Common myeloid progenitor, CD34-positive (primary cell): ENCODE measurements around the gene CDH1.

Experiments used
- CTCF ChIA-PET: fragments of 350-600 bp; sonication (Branson Sonifier 250); formaldehyde crosslinking; loops from one replicate; lab custom pipeline; 2021; ENCODE audit warnings: antibody characterized with exemption; lab: Charles Lee
- POLR2A ChIA-PET: fragments of 350-600 bp; sonication (Branson Sonifier 250); formaldehyde crosslinking; loops from one replicate; lab custom pipeline; 2021; ENCODE audit warnings: antibody characterized with exemption; lab: Charles Lee
- DNase-seq, 3 donors: peaks; one replicate each; pipeline versions ENCODE4 v3.0.0 to v3.0.0-alpha.2; 2013
- H3K27ac ChIP-seq, 2 experiments: 1 replicate in 1 of 2; 2 replicates in 1 of 2; pipeline ENCODE4 v1.7.0; 2013; ENCODE audit warnings: inconsistent platforms in 2 of 2, low read length in 2 of 2, mild to moderate bottlenecking in 2 of 2, low read depth in 1 of 2, moderate library complexity in 1 of 2; ENCODE audit not compliant: severe bottlenecking in 2 of 2, insufficient read depth in 1 of 2, poor library complexity in 1 of 2
- H3K27me3 ChIP-seq, 5 experiments: replicated peaks in 2 of 5; 1 replicate in 3 of 5; 2 replicates in 2 of 5; pipeline versions ENCODE4 v1.6.1 to v1.7.0; 2013; ENCODE audit warnings: low read length in 4 of 5, mild to moderate bottlenecking in 2 of 5, moderate library complexity in 2 of 5, inconsistent platforms in 1 of 5; ENCODE audit not compliant: insufficient read depth in 5 of 5, control insufficient read depth in 4 of 5
- H3K36me3 ChIP-seq, 4 experiments: 1 replicate in 2 of 4; 2 replicates in 2 of 4; pipeline versions ENCODE4 v1.6.1 to v1.7.0; 2013; ENCODE audit warnings: low read length in 3 of 4, control low read depth in 1 of 4, mild to moderate bottlenecking in 1 of 4; ENCODE audit not compliant: control insufficient read depth in 4 of 4, insufficient read depth in 4 of 4
- H3K4me1 ChIP-seq, 4 experiments: 1 replicate in 3 of 4; 2 replicates in 1 of 4; pipeline versions ENCODE4 v1.6.1 to v1.7.1; 2013; ENCODE audit warnings: low read length in 3 of 4, mild to moderate bottlenecking in 3 of 4, control low read depth in 1 of 4, inconsistent platforms in 1 of 4, moderate library complexity in 1 of 4; ENCODE audit not compliant: control insufficient read depth in 4 of 4, insufficient read depth in 4 of 4; ENCODE audit errors: control extremely low read depth in 1 of 4
- H3K4me3 ChIP-seq, 7 experiments: 1 replicate in 4 of 7; 2 replicates in 3 of 7; pipeline versions ENCODE4 v1.5.1 to v1.7.0; 2013; ENCODE audit warnings: mild to moderate bottlenecking in 7 of 7, low read length in 6 of 7, moderate library complexity in 6 of 7, inconsistent platforms in 2 of 7, low read depth in 2 of 7, control low read depth in 1 of 7; ENCODE audit not compliant: insufficient read depth in 4 of 7, control insufficient read depth in 1 of 7; ENCODE audit errors: extremely low read depth in 1 of 7
- H3K9me3 ChIP-seq, 5 experiments: 1 replicate in 4 of 5; 2 replicates in 1 of 5; pipeline versions ENCODE4 v1.6.1 to v1.7.1; 2013; ENCODE audit warnings: low read length in 4 of 5, mild to moderate bottlenecking in 2 of 5, inconsistent platforms in 1 of 5, low read depth in 1 of 5, moderate library complexity in 1 of 5; ENCODE audit not compliant: control insufficient read depth in 4 of 5, insufficient read depth in 2 of 5; ENCODE audit errors: control extremely low read depth in 1 of 5
- WGBS: methylation state at CpG from one replicate; pipeline ENCODE4 v1.1.5; 2013; ENCODE audit not compliant: insufficient coverage; 5-methylcytosine and 5-hydroxymethylcytosine counted together

CDH1 gene

GRCh38 chr16:68731637-68732036 is 5.5 kb upstream of the CDH1 start:
- no peaks in the 10 kb centered on the region for H3K36me3 ChIP-seq
- H3K9me3 ChIP-seq, result peaks cover 0 to 3% (median 0%) of the 10 kb centered on the region in 5 experiments
- no peak overlapping the region for H3K4me3 ChIP-seq
- ChIA-PET POLR2A (no interaction called here), CTCF (no interaction called here)
- DNase-seq, result no peak
- H3K27me3 ChIP-seq, result peaks cover 0 to 21% (median 7%) of the 10 kb centered on the region in 5 experiments
- no CpG with 5 or more reads among the region's 3 CpGs for WGBS
- no peaks in the 10 kb centered on the region for H3K4me1 ChIP-seq
- no peak overlapping the region for H3K27ac ChIP-seq

GRCh38 chr16:68732042-68732680 is 4.9 kb upstream of the CDH1 start:
- peaks cover 0 to 26% (median 11%) of the 10 kb centered on the region in 5 experiments for H3K27me3 ChIP-seq
- H3K4me1 ChIP-seq, result peaks cover 0 to 4% (median under 1%) of the 10 kb centered on the region in 4 experiments
- no peaks in the 10 kb centered on the region for H3K36me3 ChIP-seq
- H3K27ac ChIP-seq, result no peak overlapping the region
- H3K9me3 ChIP-seq, result peaks cover 0 to 5% (median 0%) of the 10 kb centered on the region in 5 experiments
- POLR2A ChIA-PET, result interaction anchor here (0.6 kb wide), 1 partner anchor 79 kb away, joined by 3 read pairs; no protein-coding TSS in a partner anchor
- CTCF ChIA-PET, result interaction anchor here (0.8 kb wide), 1 partner anchor 11 kb away, joined by 4 read pairs; no protein-coding TSS in a partner anchor
- WGBS, result 75% methylated on average over 7 of the region's 8 CpGs
- H3K4me3 ChIP-seq, result no peak overlapping the region
- DNase-seq, result no peak

- peaks cover 0 to 5% (median 0%) of the 10 kb centered on the region in 5 experiments for H3K9me3 ChIP-seq
- ChIA-PET CTCF (interaction anchor here (0.8 kb wide), 1 partner anchor 10 kb away, joined by 4 read pairs; no protein-coding TSS in a partner anchor), POLR2A (interaction anchor here (0.6 kb wide), 1 partner anchor 79 kb away, joined by 3 read pairs; no protein-coding TSS in a partner anchor)
- no peaks in the 10 kb centered on the region for H3K36me3 ChIP-seq
- no peak overlapping the region for H3K4me3 ChIP-seq
- H3K4me1 ChIP-seq, result peaks cover 0 to 11% (median 4%) of the 10 kb centered on the region in 4 experiments
- 100% methylated on average over 2 of the region's 4 CpGs for WGBS
- no peak overlapping the region for H3K27ac ChIP-seq
- H3K27me3 ChIP-seq, result peaks cover 0 to 33% (median 11%) of the 10 kb centered on the region in 5 experiments
- DNase-seq, result no peak
Measured at GRCh38 chr16:68732741-68733399, 4.2 kb upstream of the CDH1 start.

GRCh38 chr16:68733570-68733969 is 3.5 kb upstream of the CDH1 start:
- POLR2A ChIA-PET, result no interaction called here
- Histone ChIP-seq H3K27ac (no peak overlapping the region), H3K36me3 (no peaks in the 10 kb centered on the region), H3K4me1 (peaks cover 0 to 13% (median 6%) of the 10 kb centered on the region in 4 experiments), H3K27me3 (peaks cover 0 to 40% (median 16%) of the 10 kb centered on the region in 5 experiments), H3K9me3 (peaks cover 0 to 5% (median 0%) of the 10 kb centered on the region in 5 experiments), H3K4me3 (no peak overlapping the region)
- DNase-seq, result no peak
- 100% methylated on average over 7 of the region's 9 CpGs for WGBS
- CTCF ChIA-PET, result no interaction called here

- DNase-seq, result no peak
- WGBS, result no CpG with 5 or more reads among the region's 2 CpGs
- ChIA-PET CTCF (interaction anchor here (1.5 kb wide), 1 partner anchor 62 kb away, joined by 5 read pairs; no protein-coding TSS in a partner anchor), POLR2A (no interaction called here)
- Histone ChIP-seq H3K4me1 (peaks cover 0 to 13% (median 6%) of the 10 kb centered on the region in 4 experiments), H3K27me3 (peaks cover 0 to 45% (median 17%) of the 10 kb centered on the region in 5 experiments), H3K9me3 (peaks cover 0 to 5% (median 0%) of the 10 kb centered on the region in 5 experiments), H3K4me3 (no peak overlapping the region), H3K36me3 (no peaks in the 10 kb centered on the region), H3K27ac (no peak overlapping the region)
Measured at GRCh38 chr16:68734782-68735181, 2.3 kb upstream of the CDH1 start.

GRCh38 chr16:68736561-68736960 is 531 bp upstream of the CDH1 start:
- WGBS, result 89% methylated on average over 8 of the region's 12 CpGs
- no peak for DNase-seq
- H3K36me3 ChIP-seq, result no peaks in the 10 kb centered on the region
- peaks cover 0 to 13% (median 11%) of the 10 kb centered on the region in 4 experiments for H3K4me1 ChIP-seq
- POLR2A ChIA-PET, result no interaction called here
- no peak overlapping the region for H3K4me3 ChIP-seq
- H3K27ac ChIP-seq, result no peak overlapping the region
- peaks cover 0 to 5% (median 0%) of the 10 kb centered on the region in 5 experiments for H3K9me3 ChIP-seq
- peaks cover 0 to 45% (median 17%) of the 10 kb centered on the region in 5 experiments for H3K27me3 ChIP-seq
- CTCF ChIA-PET, result no interaction called here
